AG04450 (cell line): ENCODE results near the gene PIRT. TPM values are rescaled to one million over a fixed set of nuclear protein-coding genes. Genes with fewer than 3 reads are reported as not detected.

Experiments
- CTCF ChIA-PET: fragments of 300-600, 350-600 bp; formaldehyde crosslinking; extraction: SDS; loops from one replicate; lab custom pipeline; 2022; ENCODE audit warnings: antibody characterized with exemption, inconsistent platforms; lab: Charles Lee
- POLR2A ChIA-PET: fragments of 350-600 bp; formaldehyde crosslinking; extraction: SDS; loops from one replicate; lab custom pipeline; 2021; ENCODE audit warnings: antibody characterized with exemption, inconsistent platforms; lab: Yijun Ruan, JAX
- DNase-seq: peaks from one replicate; pipeline ENCODE4 v3.0.0-alpha.2; 2011; ENCODE audit warnings: low read depth, low spot score
- H3K27ac ChIP-seq: one replicate; pipeline ENCODE4 v1.5.1; 2012; ENCODE audit warnings: low read depth, low read length, control low read depth
- H3K27me3 ChIP-seq: one replicate; pipeline ENCODE4 v1.6.0; 2012; ENCODE audit warnings: low read length; ENCODE audit not compliant: control insufficient read depth, insufficient read depth
- H3K4me3 ChIP-seq: 2 replicates; pipeline ENCODE4 v1.5.1; 2011; ENCODE audit warnings: mild to moderate bottlenecking, low read depth, low read length, control low read depth
- H3K9me3 ChIP-seq: 2 replicates; pipeline ENCODE4 v1.5.1; 2012; ENCODE audit warnings: low read length; ENCODE audit not compliant: control insufficient read depth, insufficient read depth
- CTCF ChIP-seq: IDR thresholded peaks from 2 replicates; pipeline ENCODE4 v1.5.1; 2011; ENCODE audit warnings: low read depth, low read length, control low read depth, inconsistent platforms
- polyA plus RNA-seq: library from polyadenylated mRNA; depleted of rRNA; stranded (reverse); fragments of >200 nt; gene quantifications from 2 replicates; pipeline ENCODE4 v1.2.3, GENCODE V29; 2011

Gene PIRT
- polyA plus RNA-seq, 1 experiment: not detected

GRCh38 chr17:10845388-10845751 is 7.5 kb upstream of the PIRT start:
- Histone ChIP-seq H3K4me3 (no peak overlapping the region), H3K27me3 (no peaks in the 10 kb centered on the region), H3K27ac (no peak overlapping the region), H3K9me3 (no peaks in the 10 kb centered on the region)
- no peak for DNase-seq
- ChIA-PET CTCF (interaction anchor here (0.8 to 4.3 kb wide), 14 partner anchors 8 to 1141 kb away, joined by 3 to 77 read pairs (median 4); no protein-coding TSS in a partner anchor), POLR2A (no interaction called here)
- TF ChIP-seq CTCF: no peak

GRCh38 chr17:10844621-10845387 is 6.9 kb upstream of the PIRT start:
- CTCF ChIA-PET: interaction anchor here (0.8 to 4.3 kb wide), 20 partner anchors 9 to 1141 kb away, joined by 3 to 77 read pairs (median 4); no protein-coding TSS in a partner anchor
- Histone ChIP-seq H3K9me3 (no peaks in the 10 kb centered on the region), H3K27ac (no peak overlapping the region), H3K27me3 (no peaks in the 10 kb centered on the region), H3K4me3 (peak overlapping the region; percentile 54)
- POLR2A ChIA-PET: no interaction called here
- peak; percentile 24 for DNase-seq
- peak; percentile 92 for TF ChIP-seq CTCF

- POLR2A ChIA-PET: no interaction called here
- no peak for DNase-seq
- CTCF ChIA-PET: interaction anchor here (1.1 to 4.3 kb wide), 10 partner anchors 8 to 213 kb away, joined by 3 to 77 read pairs (median 6); no protein-coding TSS in a partner anchor
- Histone ChIP-seq H3K9me3 (no peaks in the 10 kb centered on the region), H3K27ac (no peak overlapping the region), H3K4me3 (no peak overlapping the region), H3K27me3 (no peaks in the 10 kb centered on the region)
- TF ChIP-seq CTCF: no peak
Measured at GRCh38 chr17:10843811-10844210, 5.9 kb upstream of the PIRT start.

GRCh38 chr17:10842658-10843057 is 4.8 kb upstream of the PIRT start:
- H3K9me3 ChIP-seq: no peaks in the 10 kb centered on the region
- ChIA-PET CTCF (interaction anchor here (0.8 to 4.3 kb wide), 3 partner anchors 106 to 197 kb away, joined by 5 to 77 read pairs (median 75); no protein-coding TSS in a partner anchor), POLR2A (no interaction called here)
- no peak overlapping the region for H3K4me3 ChIP-seq
- DNase-seq: no peak
- no peaks in the 10 kb centered on the region for H3K27me3 ChIP-seq
- TF ChIP-seq CTCF: no peak
- H3K27ac ChIP-seq: no peak overlapping the region

GRCh38 chr17:10838682-10839081 is 795 bp upstream of the PIRT start:
- ChIA-PET CTCF (no interaction called here), POLR2A (no interaction called here)

More at GRCh38 chr17:10838682-10839081, 795 bp upstream of the PIRT start:
- no peak overlapping the region for H3K4me3 ChIP-seq
- no peak for DNase-seq
- no peaks in the 10 kb centered on the region for H3K27me3 ChIP-seq
- H3K27ac ChIP-seq: no peak overlapping the region
- no peaks in the 10 kb centered on the region; the same call in 1 of the 2 replicates for H3K9me3 ChIP-seq
- no peak for TF ChIP-seq CTCF
